ENCODE results near the gene DEGS2. TPM values are rescaled to one million over a fixed set of nuclear protein-coding genes. Genes with fewer than 3 reads are reported as not detected.

The DEGS2 gene
- total RNA-seq, 1 donor from 2014 or later = 0.93 TPM

- no peak for ATAC-seq
- DNase-seq (ENCODE audit: low spot score) = no peak
Measured at GRCh38 chr14:100102156-100102785, 57.2 kb downstream of the DEGS2 start.

DNA sequence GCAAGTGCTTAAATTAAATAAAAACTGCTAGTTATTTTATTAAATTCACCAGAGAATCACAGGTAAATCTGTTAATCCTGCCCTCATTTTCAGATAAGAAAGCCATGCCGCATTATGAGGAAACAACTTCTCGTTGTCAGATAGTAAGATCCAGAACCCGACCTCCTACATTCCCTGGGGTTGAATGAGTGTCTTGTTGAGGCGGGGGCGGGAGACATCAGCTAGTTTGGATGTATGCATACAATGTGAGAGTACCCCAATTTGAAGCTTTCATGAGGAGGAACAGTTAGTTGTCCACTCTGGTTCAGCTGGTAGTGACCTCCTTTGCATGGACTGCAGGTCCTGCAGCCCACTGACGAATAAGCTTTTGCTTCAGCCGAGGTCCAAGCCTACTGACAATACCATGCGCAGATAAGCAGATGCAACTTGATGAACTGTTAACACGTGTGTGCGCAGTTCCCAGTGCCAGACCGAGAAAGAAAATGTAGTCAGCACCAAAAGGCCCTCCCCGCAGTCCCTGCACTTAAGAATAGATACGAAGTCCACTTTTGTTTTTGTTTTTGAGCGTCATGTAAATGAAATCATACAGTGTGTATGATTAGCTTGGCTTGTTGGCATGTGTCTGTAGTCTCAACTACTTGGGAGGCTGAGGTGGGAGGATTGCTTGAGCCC is 59.3 kb downstream of the DEGS2 start:
- DNase-seq (ENCODE audit: low spot score) = no peak
- ATAC-seq = no peak

- DNase-seq (ENCODE audit: low spot score) = no peak
- no peak for ATAC-seq
Measured at GRCh38 chr14:100098171-100098570, 61.3 kb downstream of the DEGS2 start.

GRCh38 chr14:100096656-100097055 is 62.8 kb downstream of the DEGS2 start:
- DNase-seq (ENCODE audit: low spot score) (no peak), ATAC-seq (no peak)

Other genes starting within 250 kb of the DEGS2 start
- 76.2 TPM for gene EVL, start 94.2 kb downstream of the DEGS2 start, total RNA-seq
- 34.2 TPM for gene YY1, start 79.5 kb upstream of the DEGS2 start, total RNA-seq
- 34.1 TPM for gene SLC25A29, start 146.8 kb upstream of the DEGS2 start, total RNA-seq
- 191 TPM for gene SLC25A47, start 163.7 kb upstream of the DEGS2 start, total RNA-seq
- 5.0 TPM for gene WDR25, start 216.8 kb upstream of the DEGS2 start, total RNA-seq